OCI-LY7 (cell line): ENCODE measurements around the gene CCDC51.

Experiments
- CTCF ChIP-seq: fragments of 200-600 bp; sonication (generic); conservative IDR thresholded peaks from 2 replicates; pipeline ENCODE4 v1.5.1; 2014; ENCODE audit warnings: mild to moderate bottlenecking, antibody characterized with exemption, low read length, moderate library complexity, mixed read lengths
- EZH2phosphoT487 ChIP-seq: fragments of 200-600 bp; sonication (generic); IDR thresholded peaks from 2 replicates; pipeline ENCODE4 v1.6.1; 2018; ENCODE audit warnings: low read depth, borderline replicate concordance, mild to moderate bottlenecking, mixed run types, antibody characterized with exemption, low read length, moderate library complexity, mixed read lengths

- no peak for TF ChIP-seq CTCF
- no peak for TF ChIP-seq EZH2phosphoT487
Observed at GRCh38 chr3:48416546-48416945, 23.4 kb downstream of the CCDC51 start.
